Muscle layer of duodenum (tissue), 2 donors: ENCODE measurements around the gene MAP3K1.

Experiments used
- H3K27ac ChIP-seq: one replicate; pipeline ENCODE4 v1.7.0; 2013; ENCODE audit warnings: mild to moderate bottlenecking, low read length
- H3K27me3 ChIP-seq: one replicate; pipeline ENCODE4 v1.7.0; 2013; ENCODE audit warnings: low read depth, mild to moderate bottlenecking, control low read depth, low read length
- H3K36me3 ChIP-seq, 2 donors: one replicate each; pipeline ENCODE4 v1.7.0; 2013; ENCODE audit warnings: low read length in 2 of 2, control low read depth in 1 of 2, mild to moderate bottlenecking in 1 of 2; ENCODE audit not compliant: insufficient read depth in 2 of 2, control insufficient read depth in 1 of 2
- H3K4me1 ChIP-seq, 2 donors: one replicate each; pipeline ENCODE4 v1.7.0; 2013; ENCODE audit warnings: low read length in 2 of 2, mild to moderate bottlenecking in 2 of 2, control low read depth in 1 of 2, moderate library complexity in 1 of 2; ENCODE audit not compliant: insufficient read depth in 2 of 2, control insufficient read depth in 1 of 2
- H3K4me3 ChIP-seq, 2 donors: one replicate each; pipeline ENCODE4 v1.7.0; 2013; ENCODE audit warnings: low read length in 2 of 2, low read depth in 1 of 2, mild to moderate bottlenecking in 1 of 2
- H3K9me3 ChIP-seq, 2 donors: one replicate each; pipeline ENCODE4 v1.7.0; 2013; ENCODE audit warnings: low read length in 2 of 2, control low read depth in 1 of 2, mild to moderate bottlenecking in 1 of 2; ENCODE audit not compliant: control insufficient read depth in 1 of 2
- donor health status: healthy.

The MAP3K1 gene

GRCh38 chr5:56910210-56910965 lies 95.0 kb downstream of the MAP3K1 start:
- H3K36me3 ChIP-seq: peaks cover 0 to 6% of the 10 kb centered on the region in 2 donors
- peak overlapping the region; percentile 99 for H3K27ac ChIP-seq
- no peaks in the 10 kb centered on the region for H3K9me3 ChIP-seq
- H3K27me3 ChIP-seq: no peaks in the 10 kb centered on the region
- H3K4me1 ChIP-seq: peaks cover 0 to 5% of the 10 kb centered on the region in 2 donors
- peak overlapping the region; percentile 82 to 99 for H3K4me3 ChIP-seq

GRCh38 chr5:56913766-56914165 lies 98.4 kb downstream of the MAP3K1 start:
- Histone ChIP-seq H3K9me3 (no peaks in the 10 kb centered on the region), H3K36me3 (peaks cover 0 to 6% of the 10 kb centered on the region in 2 donors), H3K4me3 (no peak overlapping the region), H3K4me1 (peaks cover 0 to 5% of the 10 kb centered on the region in 2 donors), H3K27me3 (no peaks in the 10 kb centered on the region), H3K27ac (no peak overlapping the region)

- Histone ChIP-seq H3K4me1 (peaks cover 0 to 5% of the 10 kb centered on the region in 2 donors), H3K36me3 (peaks cover 0 to 6% of the 10 kb centered on the region in 2 donors), H3K27me3 (no peaks in the 10 kb centered on the region), H3K27ac (no peak overlapping the region), H3K9me3 (no peaks in the 10 kb centered on the region), H3K4me3 (no peak overlapping the region)
Measured at GRCh38 chr5:56914678-56915077, 99.3 kb downstream of the MAP3K1 start.

GRCh38 chr5:56917534-56917933 lies 102.2 kb downstream of the MAP3K1 start:
- peaks cover 5 to 11% of the 10 kb centered on the region in 2 donors for H3K36me3 ChIP-seq
- H3K9me3 ChIP-seq: no peaks in the 10 kb centered on the region
- H3K27me3 ChIP-seq: no peaks in the 10 kb centered on the region
- no peak overlapping the region for H3K27ac ChIP-seq
- peaks cover 0 to 6% of the 10 kb centered on the region in 2 donors for H3K4me1 ChIP-seq
- H3K4me3 ChIP-seq: no peak overlapping the region

- Histone ChIP-seq H3K36me3 (peaks cover 11 to 16% of the 10 kb centered on the region in 2 donors), H3K27ac (no peak overlapping the region)
Measured at GRCh38 chr5:56918054-56918453, 102.7 kb downstream of the MAP3K1 start.

GRCh38 chr5:56919942-56920662 lies 104.8 kb downstream of the MAP3K1 start:
- no peaks in the 10 kb centered on the region for H3K27me3 ChIP-seq
- no peaks in the 10 kb centered on the region for H3K9me3 ChIP-seq
- no peak overlapping the region for H3K4me3 ChIP-seq
- H3K4me1 ChIP-seq: peaks cover 0 to 6% of the 10 kb centered on the region in 2 donors
- peaks cover 31 to 32% of the 10 kb centered on the region in 2 donors for H3K36me3 ChIP-seq
- no peak overlapping the region for H3K27ac ChIP-seq

More at GRCh38 chr5:56918054-56918453, 102.7 kb downstream of the MAP3K1 start:
- H3K27me3 ChIP-seq: no peaks in the 10 kb centered on the region
- H3K4me3 ChIP-seq: no peak overlapping the region
- peaks cover 0 to 6% of the 10 kb centered on the region in 2 donors for H3K4me1 ChIP-seq
- H3K9me3 ChIP-seq: no peaks in the 10 kb centered on the region

- Histone ChIP-seq H3K4me1 (peaks cover 0 to 6% of the 10 kb centered on the region in 2 donors), H3K4me3 (no peak overlapping the region), H3K27me3 (no peaks in the 10 kb centered on the region), H3K36me3 (peaks cover 54 to 56% of the 10 kb centered on the region in 2 donors), H3K27ac (no peak overlapping the region), H3K9me3 (no peaks in the 10 kb centered on the region)
Measured at GRCh38 chr5:56922922-56923321, 107.6 kb downstream of the MAP3K1 start.

GRCh38 chr5:56934325-56934724 lies 119.0 kb downstream of the MAP3K1 start:
- Histone ChIP-seq H3K4me1 (no peaks in the 10 kb centered on the region), H3K36me3 (peaks cover 33 to 53% of the 10 kb centered on the region in 2 donors), H3K9me3 (no peaks in the 10 kb centered on the region), H3K4me3 (no peak overlapping the region), H3K27me3 (no peaks in the 10 kb centered on the region), H3K27ac (no peak overlapping the region)

GRCh38 chr5:56938858-56939257 lies 123.5 kb downstream of the MAP3K1 start:
- Histone ChIP-seq H3K27ac (no peak overlapping the region), H3K4me3 (no peak overlapping the region), H3K9me3 (no peaks in the 10 kb centered on the region), H3K4me1 (peaks cover 0 to 7% of the 10 kb centered on the region in 2 donors), H3K36me3 (peaks cover 54 to 65% of the 10 kb centered on the region in 2 donors), H3K27me3 (no peaks in the 10 kb centered on the region)

- Histone ChIP-seq H3K27me3 (no peaks in the 10 kb centered on the region), H3K9me3 (no peaks in the 10 kb centered on the region), H3K36me3 (peaks cover 45 to 60% of the 10 kb centered on the region in 2 donors), H3K4me1 (peaks cover 0 to 7% of the 10 kb centered on the region in 2 donors), H3K27ac (no peak overlapping the region), H3K4me3 (no peak overlapping the region)
Measured at GRCh38 chr5:56941981-56942380, 126.6 kb downstream of the MAP3K1 start.
